HG02973 (cell line): ENCODE results near the gene MYL6.
A peak's percentile ranks its signal among the peaks of the same experiment; 100 is the strongest.
"Not testable (repeated sequence)": the region's sequence is repeated elsewhere in the genome, so short reads cannot be mapped to it uniquely, and the experiment has no call there.

Experiments used
- ATAC-seq: cut with Tn5 transposase; IDR thresholded peaks from one replicate; pipeline ENCODE4 v1.9.1; 2021; ENCODE audit warnings: moderate library complexity; ENCODE audit not compliant: unreplicated experiment

MYL6 gene

DNA sequence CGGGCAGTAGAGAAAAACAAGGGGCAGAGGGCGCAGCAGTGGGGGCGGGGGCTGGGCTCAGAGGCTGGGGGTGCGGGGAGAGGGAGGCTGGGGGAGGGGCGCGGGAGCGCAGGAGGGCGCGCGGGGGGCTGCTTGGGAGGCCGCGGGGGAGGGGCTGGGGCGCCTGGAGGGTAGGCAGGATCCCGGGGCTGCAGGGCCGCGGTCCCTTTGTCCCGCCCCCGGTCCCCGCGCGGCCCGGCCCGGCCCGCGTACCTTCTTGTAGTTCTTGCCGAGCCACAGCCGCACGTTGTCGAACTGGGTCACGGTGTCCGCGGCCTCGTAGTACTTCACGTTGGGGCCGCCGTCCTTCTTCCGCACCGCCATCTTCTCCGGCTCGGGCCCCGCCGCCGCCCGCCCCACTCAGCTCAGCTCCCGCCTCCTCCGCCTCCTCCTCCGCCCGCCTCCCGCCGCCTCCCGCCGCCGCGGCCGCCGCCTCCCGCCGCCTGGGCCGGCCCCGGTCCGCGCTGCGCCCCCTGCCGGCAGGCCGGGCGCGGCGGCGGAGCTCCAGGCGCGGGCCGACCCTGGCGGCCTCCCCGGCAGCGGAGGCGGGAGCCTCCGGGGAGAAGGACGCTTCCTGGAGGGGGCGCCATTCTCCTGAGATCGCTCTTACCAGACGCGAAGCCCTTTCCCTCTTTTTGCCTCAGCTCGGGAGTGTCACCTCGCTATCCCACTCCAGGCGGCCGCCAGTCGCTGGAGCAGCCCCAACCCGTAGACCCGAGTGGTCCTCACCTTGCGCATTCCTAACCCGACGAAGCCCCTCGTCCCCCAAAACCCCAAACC, 31.1 kb downstream of the MYL6 start, which contains the start of gene SMARCC2:
SMARCC2 (minus strand) TSS at position 385 of the 819 bp plus-strand sequence; CDS start at position 363, 22 bp downstream.
- ATAC-seq: peak; percentile 63

- ATAC-seq: peak; percentile 33
Measured at GRCh38 chr12:56189918-56190694, 31.9 kb downstream of the MYL6 start.

DNA sequence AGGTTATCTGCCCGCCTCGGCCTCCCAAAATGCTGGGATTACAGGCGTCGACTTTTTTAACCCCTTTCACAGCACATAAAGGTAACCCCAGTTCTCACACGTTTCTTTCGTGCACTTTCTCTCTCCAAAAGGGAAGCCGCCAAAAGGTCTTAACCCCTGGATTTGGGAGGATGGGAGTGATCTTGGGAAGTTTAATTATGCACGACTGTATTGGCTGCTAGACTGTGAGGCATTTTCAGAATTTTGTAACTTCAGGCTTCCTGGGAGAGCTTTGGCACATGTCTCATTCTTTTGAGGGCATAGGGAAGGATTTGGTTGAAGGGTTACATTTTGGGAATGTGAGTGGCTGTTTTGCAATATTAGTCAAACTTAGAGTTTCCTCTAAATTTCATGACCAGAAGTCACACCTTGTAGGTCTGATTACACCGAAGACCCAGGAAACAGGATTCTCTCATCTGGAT, 32.6 kb downstream of the MYL6 start:
- ATAC-seq: no peak

DNA sequence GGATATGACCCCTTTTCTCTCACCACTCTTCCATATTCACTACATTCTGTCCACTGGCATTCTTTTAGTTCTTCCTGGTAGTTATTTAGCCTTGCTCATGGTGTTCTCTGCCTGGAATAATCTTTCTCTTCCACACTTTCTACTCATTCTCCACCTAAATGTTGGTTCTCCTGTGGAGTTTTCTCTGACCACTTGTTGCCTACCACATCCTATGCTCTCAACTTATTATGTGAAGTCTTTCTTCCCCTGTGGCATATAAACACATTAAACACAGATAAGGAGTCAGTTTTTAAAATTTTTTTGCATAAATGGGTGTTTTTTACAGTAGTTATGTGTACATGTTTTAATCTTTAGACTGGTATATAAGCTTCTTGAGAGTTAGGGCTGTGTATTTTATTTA, 34.4 kb downstream of the MYL6 start:
- ATAC-seq: no peak

DNA sequence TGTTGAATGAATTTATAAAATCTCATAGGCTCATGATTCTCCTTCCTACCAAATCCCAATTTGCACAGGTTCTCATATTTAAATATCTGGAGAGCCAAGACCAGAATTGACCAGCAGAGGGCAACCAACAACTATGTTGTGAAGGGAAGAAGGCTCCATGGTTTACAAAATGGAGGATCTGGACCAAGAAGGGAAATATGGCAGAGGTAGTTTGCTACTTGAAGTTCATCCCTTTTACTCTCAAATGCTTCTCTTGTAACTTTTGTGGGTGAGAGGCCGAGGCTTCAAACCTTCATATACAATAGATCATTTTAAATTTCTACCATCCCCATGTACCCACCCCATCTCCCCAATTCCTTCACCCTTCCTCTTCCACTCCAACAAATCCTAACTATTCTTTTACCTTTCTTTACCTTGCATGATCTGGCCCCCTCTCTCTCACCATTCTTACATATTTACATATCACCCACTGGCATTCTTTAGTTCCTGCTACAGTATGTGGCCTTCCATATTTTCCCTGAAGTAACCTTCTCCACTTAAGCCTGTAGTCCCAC, 34.9 kb downstream of the MYL6 start:
- no peak for ATAC-seq

DNA sequence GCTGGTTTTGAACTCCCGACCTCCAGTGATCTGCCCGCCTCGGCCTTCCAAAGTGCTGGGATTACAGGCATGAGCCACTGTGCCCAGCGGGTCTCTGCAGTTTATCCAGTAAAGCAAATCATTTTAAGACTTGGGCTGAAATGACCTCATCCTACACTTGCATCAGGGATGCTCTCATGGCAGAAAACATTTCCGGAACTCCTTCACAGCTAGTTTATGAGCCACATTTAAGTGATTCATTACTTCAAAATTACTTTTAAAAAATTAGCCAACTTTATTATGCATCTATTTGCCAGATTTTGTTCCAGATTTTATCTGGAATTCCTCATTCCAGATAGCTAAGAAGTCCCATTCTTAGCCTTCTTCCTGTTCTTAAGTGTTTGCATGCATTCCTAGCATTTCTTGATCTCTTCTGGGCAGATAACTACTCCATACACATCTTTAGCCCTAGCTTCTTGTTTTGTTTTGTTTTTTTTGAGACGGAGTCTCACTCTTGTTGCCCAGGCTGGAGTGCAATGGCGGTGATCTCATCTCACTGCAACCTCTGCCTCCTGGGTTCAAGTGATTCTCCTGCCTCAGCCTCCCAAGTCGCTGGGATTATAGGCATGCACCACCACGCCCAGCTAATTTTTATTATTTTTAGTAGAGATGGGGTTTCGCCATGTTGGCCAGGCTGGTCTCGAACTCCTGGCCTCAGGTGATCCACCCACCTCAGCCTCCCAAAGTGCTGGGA, 38.8 kb downstream of the MYL6 start:
- ATAC-seq: not testable (repeated sequence)

DNA sequence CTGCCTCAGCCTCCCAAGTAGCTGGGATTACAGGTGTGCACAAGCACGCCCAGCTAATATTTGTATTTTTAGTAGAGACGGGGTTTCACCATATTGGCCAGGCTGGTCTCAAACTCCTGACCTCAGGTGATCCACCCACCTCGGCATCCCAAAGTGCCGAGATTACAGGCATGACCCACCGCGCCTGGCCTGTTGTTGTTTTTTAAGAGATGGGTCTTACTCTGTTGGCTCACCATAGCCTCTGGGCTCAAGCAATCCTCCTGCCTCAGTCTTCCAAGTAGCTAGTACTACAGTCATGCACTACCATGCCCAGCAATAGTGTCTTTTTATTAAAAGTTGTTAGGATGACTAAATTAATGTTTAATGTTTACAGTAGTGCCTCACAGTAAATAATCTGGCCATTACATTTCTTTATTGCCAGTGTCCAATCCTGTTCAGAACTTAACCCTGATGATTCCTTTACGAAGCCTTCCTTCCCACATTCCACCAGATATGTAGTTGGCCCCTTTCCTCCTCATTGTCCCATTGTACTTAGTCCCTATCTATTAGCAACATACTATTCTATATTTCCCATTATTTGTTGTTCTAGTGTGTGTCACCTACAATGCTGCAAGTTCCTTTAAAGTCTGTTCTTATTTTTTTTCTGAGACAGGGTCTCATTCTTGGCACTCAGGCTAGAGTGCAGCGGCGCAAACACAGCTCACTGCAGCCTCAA, 39.9 kb downstream of the MYL6 start:
- no peak for ATAC-seq

DNA sequence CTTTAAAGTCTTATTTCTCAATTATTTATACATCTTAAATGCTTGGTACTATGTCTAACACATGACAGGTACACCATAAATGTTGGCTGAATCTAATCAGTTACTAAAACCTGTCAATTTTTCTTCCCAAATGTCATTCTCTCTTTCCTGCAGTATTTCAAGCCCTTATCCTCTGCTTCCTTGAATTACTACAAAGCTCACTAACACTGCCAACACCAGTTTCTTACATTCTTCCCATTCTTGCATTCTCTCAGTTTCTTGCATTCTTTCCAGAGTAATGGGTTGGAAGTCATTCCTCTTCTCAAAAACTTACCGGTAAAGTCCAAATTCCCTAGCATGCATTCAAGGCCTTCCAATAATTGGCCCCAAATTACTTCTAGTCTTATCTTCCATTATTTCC, 40.7 kb downstream of the MYL6 start:
- ATAC-seq: no peak

GRCh38 chr12:56202366-56202765, 44.2 kb downstream of the MYL6 start:
- no peak for ATAC-seq

GRCh38 chr12:56202838-56203237, 44.7 kb downstream of the MYL6 start:
- ATAC-seq: no peak

DNA sequence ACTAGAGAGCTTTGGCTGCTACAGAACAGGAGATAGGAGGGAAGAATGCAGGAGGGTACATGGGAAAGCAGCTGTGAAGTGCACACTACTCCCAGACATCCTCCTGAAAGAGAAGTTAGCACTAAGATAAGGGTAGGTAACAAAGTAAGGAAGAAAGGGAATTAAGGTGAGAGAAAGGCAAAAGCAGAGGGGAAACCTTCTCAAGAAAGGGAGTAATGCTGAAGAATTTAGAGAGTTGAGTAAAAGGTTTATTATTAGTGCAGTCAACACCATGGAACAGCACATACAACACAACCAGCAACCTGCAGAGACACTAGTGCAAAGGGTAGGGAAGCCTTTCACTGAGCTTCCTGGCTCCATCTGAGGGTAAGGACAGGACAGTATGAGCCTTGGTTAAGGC, 46.1 kb downstream of the MYL6 start:
- no peak for ATAC-seq

GRCh38 chr12:56205445-56205844, 47.3 kb downstream of the MYL6 start:
- no peak for ATAC-seq

DNA sequence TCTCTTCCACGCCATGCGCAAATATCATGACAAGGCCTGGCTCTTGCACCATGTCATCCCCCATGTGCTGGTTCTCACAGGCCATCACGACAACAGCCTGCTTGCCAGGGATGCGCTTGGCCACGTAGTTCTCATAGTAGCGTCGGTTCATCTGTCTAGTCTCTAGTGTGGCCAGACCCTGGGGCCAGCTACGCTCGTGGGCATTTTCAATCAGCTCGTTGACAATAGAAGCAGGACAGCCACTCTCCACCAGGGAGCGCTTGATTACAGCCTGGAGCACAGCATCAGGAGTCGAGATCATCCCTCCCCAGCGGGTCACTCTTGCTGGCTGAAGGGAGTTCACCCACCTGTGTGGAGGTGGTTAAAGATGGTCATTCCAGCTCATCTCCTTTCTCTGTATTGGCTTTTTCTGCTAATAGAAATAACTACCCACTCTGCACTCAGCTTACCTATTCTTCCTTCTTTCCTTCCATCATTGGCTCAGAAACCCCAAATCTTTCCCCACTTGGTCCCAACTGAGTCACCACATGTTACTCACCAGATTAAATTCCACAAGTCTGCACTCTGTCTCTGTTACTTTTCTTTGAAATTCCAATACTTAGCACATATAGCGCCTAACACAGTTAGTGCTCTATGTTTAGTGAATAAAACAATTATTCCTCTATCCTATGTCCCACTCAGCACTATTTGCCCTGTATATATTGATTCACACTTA, 48.5 kb downstream of the MYL6 start:
- ATAC-seq: no peak

DNA sequence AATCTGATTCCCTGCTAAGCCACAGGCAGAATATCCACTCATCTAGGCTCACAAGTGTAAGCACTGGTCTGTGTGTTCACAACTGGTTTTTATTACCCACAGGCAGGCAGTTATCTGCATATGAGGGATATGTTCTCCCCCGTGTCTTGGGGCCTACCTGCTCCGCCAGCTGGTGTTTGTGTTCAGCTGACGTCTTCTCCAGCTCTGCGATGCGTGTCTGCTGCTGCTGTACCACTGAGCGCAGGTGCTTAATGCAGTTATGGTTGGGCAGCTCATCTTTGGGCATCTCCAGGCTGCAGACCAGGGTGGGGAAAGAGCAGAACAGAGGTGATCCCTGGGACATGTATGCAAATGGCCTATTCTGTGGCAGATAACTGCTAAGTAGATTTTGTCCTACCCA, 49.8 kb downstream of the MYL6 start:
- ATAC-seq: no peak
